ENCODE measurements around the gene COL20A1.

Gene COL20A1

GRCh38 chr20:63325021-63325471 lies 32.1 kb downstream of the COL20A1 start:
- Histone ChIP-seq H2AFZ (ENCODE audit: insufficient read depth, low read length, poor library complexity) (no peak overlapping the region), H3K4me3 (ENCODE audit: low read depth, low read length) (no peak overlapping the region), H3K4ac (ENCODE audit: low read depth, low read length) (no peak overlapping the region), H4K91ac (ENCODE audit: low read depth, low read length) (no peak overlapping the region), H2BK5ac (ENCODE audit: low read depth, low read length, poor library complexity) (no peak overlapping the region), H3K79me1 (ENCODE audit: low read length) (no peaks in the 10 kb centered on the region), H3K36me3 (ENCODE audit: control insufficient read depth in 1 of 2, insufficient read depth in 2 of 2, low read length in 2 of 2) (no peaks in the 10 kb centered on the region), H3K4me2 (ENCODE audit: low read length) (no peak overlapping the region), H3K23ac (ENCODE audit: low read length) (no peak overlapping the region), H3K27ac (ENCODE audit: low read depth, low read length) (no peak overlapping the region), H3K27me3 (ENCODE audit: insufficient read depth, low read length) (no peaks in the 10 kb centered on the region), H4K8ac (ENCODE audit: low read depth, low read length) (no peak overlapping the region), H3K9me3 (ENCODE audit: insufficient read depth, low read depth, low read length) (peaks cover 8% of the 10 kb centered on the region), H2BK120ac (ENCODE audit: insufficient read depth, low read length, poor library complexity) (no peak overlapping the region), H3K14ac (ENCODE audit: low read length) (no peak overlapping the region), H4K12ac (ENCODE audit: low read depth, low read length) (no peak overlapping the region), H3K18ac (ENCODE audit: low read length) (no peak overlapping the region), H3K79me2 (ENCODE audit: control insufficient read depth, insufficient read depth, low read length, poor library complexity) (no peaks in the 10 kb centered on the region), H2BK12ac (ENCODE audit: low read length) (no peak overlapping the region), H3K4me1 (ENCODE audit: control insufficient read depth in 1 of 2, insufficient read depth in 2 of 2, low read length in 2 of 2) (no peaks in the 10 kb centered on the region), H2AK5ac (ENCODE audit: low read length) (no peak overlapping the region), H3K9ac (ENCODE audit: low read length) (no peak overlapping the region)
- DNase-seq: no peak
- WGBS (ENCODE audit: extremely low coverage, insufficient coverage, insufficient read length): no CpG with 5 or more reads among the region's 10 CpGs

- Histone ChIP-seq H3K4me3 (ENCODE audit: low read depth, low read length) (no peak overlapping the region), H4K8ac (ENCODE audit: low read depth, low read length) (no peak overlapping the region), H3K9ac (ENCODE audit: low read length) (no peak overlapping the region), H3K79me1 (ENCODE audit: low read length) (no peaks in the 10 kb centered on the region), H3K9me3 (ENCODE audit: insufficient read depth, low read depth, low read length) (peaks cover 8% of the 10 kb centered on the region), H3K4me2 (ENCODE audit: low read length) (no peak overlapping the region), H3K27ac (ENCODE audit: low read depth, low read length) (no peak overlapping the region), H2BK12ac (ENCODE audit: low read length) (no peak overlapping the region), H4K91ac (ENCODE audit: low read depth, low read length) (no peak overlapping the region), H3K4ac (ENCODE audit: low read depth, low read length) (no peak overlapping the region), H2AK5ac (ENCODE audit: low read length) (no peak overlapping the region), H2AFZ (ENCODE audit: insufficient read depth, low read length, poor library complexity) (no peak overlapping the region), H3K27me3 (ENCODE audit: insufficient read depth, low read length) (no peaks in the 10 kb centered on the region), H2BK5ac (ENCODE audit: low read depth, low read length, poor library complexity) (no peak overlapping the region), H3K79me2 (ENCODE audit: control insufficient read depth, insufficient read depth, low read length, poor library complexity) (no peaks in the 10 kb centered on the region), H2BK120ac (ENCODE audit: insufficient read depth, low read length, poor library complexity) (no peak overlapping the region), H3K18ac (ENCODE audit: low read length) (no peak overlapping the region), H3K4me1 (ENCODE audit: control insufficient read depth in 1 of 2, insufficient read depth in 2 of 2, low read length in 2 of 2) (no peaks in the 10 kb centered on the region), H3K36me3 (ENCODE audit: control insufficient read depth in 1 of 2, insufficient read depth in 2 of 2, low read length in 2 of 2) (no peaks in the 10 kb centered on the region), H3K14ac (ENCODE audit: low read length) (no peak overlapping the region), H4K12ac (ENCODE audit: low read depth, low read length) (no peak overlapping the region), H3K23ac (ENCODE audit: low read length) (no peak overlapping the region)
- WGBS (ENCODE audit: extremely low coverage, insufficient coverage, insufficient read length): no CpG with 5 or more reads among the region's 8 CpGs
- DNase-seq: no peak
Observed at GRCh38 chr20:63325554-63326313, 32.7 kb downstream of the COL20A1 start.

DNA sequence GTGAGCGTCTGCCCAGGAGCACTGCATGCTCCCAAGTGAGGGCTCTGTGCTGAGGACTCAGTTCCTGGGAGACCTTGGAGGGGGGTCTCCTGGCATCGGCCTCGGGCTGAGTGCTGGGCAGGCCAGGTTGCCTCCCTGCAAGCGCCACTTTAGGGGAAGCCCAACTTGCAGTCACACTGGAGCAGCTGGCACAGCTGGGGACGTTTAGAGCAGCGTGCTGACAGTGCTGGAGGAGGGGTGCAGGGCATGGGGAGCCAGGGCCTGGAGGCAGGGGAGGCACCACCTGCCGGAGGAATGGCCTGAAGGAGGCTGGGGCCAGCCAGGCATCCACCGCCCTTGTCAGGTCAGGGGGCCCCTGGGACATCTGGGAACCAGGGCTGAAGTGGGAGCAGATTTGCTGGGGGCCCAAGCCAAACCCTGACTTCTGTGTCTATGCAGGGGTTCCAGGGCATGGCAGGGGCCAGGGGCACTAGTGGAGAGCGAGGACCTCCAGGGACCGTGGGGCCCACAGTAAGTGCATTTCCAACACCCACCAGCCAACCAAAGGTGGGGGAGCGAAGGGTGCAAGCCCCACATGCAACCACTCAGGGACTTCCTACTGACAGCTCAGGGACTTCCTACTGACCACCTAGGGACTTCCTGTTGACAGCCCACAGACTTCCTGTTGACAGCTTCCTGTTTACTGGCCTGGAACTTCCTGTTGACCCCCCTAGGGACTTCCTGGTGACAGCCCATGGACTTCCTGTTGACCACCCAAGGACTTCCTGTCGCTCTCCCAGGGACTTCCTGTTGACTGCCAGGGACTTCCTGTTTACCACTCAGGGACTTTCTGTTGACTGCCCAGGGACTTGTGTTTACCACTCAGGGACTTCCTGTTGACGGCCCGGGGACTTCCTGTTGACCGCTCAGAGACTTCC lies 33.6 kb downstream of the COL20A1 start:
- no peak overlapping the region for H4K91ac ChIP-seq (ENCODE audit: low read depth, low read length)
- DNase-seq: no peak
- peak overlapping the region; percentile 2 for H4K8ac ChIP-seq (ENCODE audit: low read depth, low read length)
- H3K36me3 ChIP-seq (ENCODE audit: control insufficient read depth in 1 of 2, insufficient read depth in 2 of 2, low read length in 2 of 2): no peaks in the 10 kb centered on the region
- H3K9ac ChIP-seq (ENCODE audit: low read length): no peak overlapping the region
- H3K27ac ChIP-seq (ENCODE audit: low read depth, low read length): no peak overlapping the region
- H3K4ac ChIP-seq (ENCODE audit: low read depth, low read length): no peak overlapping the region
- no peak overlapping the region for H2AK5ac ChIP-seq (ENCODE audit: low read length)
- no peak overlapping the region for H3K4me3 ChIP-seq (ENCODE audit: low read depth, low read length)
- H3K9me3 ChIP-seq (ENCODE audit: insufficient read depth, low read depth, low read length): peaks cover 8% of the 10 kb centered on the region
- no CpG with 5 or more reads among the region's 15 CpGs for WGBS (ENCODE audit: extremely low coverage, insufficient coverage, insufficient read length)
- no peak overlapping the region for H3K23ac ChIP-seq (ENCODE audit: low read length)
- no peaks in the 10 kb centered on the region for H3K4me1 ChIP-seq (ENCODE audit: control insufficient read depth in 1 of 2, insufficient read depth in 2 of 2, low read length in 2 of 2)
- no peak overlapping the region for H2BK120ac ChIP-seq (ENCODE audit: insufficient read depth, low read length, poor library complexity)
- H3K79me1 ChIP-seq (ENCODE audit: low read length): no peaks in the 10 kb centered on the region
- H2BK5ac ChIP-seq (ENCODE audit: low read depth, low read length, poor library complexity): no peak overlapping the region
- H3K27me3 ChIP-seq (ENCODE audit: insufficient read depth, low read length): no peaks in the 10 kb centered on the region
- no peaks in the 10 kb centered on the region for H3K79me2 ChIP-seq (ENCODE audit: control insufficient read depth, insufficient read depth, low read length, poor library complexity)
- no peak overlapping the region for H3K14ac ChIP-seq (ENCODE audit: low read length)
- H3K18ac ChIP-seq (ENCODE audit: low read length): no peak overlapping the region
- H2BK12ac ChIP-seq (ENCODE audit: low read length): no peak overlapping the region
- H3K4me2 ChIP-seq (ENCODE audit: low read length): no peak overlapping the region
- peak overlapping the region; percentile 40 for H4K12ac ChIP-seq (ENCODE audit: low read depth, low read length)
- H2AFZ ChIP-seq (ENCODE audit: insufficient read depth, low read length, poor library complexity): no peak overlapping the region

GRCh38 chr20:63327231-63327745 lies 34.3 kb downstream of the COL20A1 start:
- Histone ChIP-seq H3K18ac (ENCODE audit: low read length) (no peak overlapping the region), H2AFZ (ENCODE audit: insufficient read depth, low read length, poor library complexity) (no peak overlapping the region), H4K91ac (ENCODE audit: low read depth, low read length) (no peak overlapping the region), H3K4me3 (ENCODE audit: low read depth, low read length) (no peak overlapping the region), H3K79me1 (ENCODE audit: low read length) (no peaks in the 10 kb centered on the region), H3K79me2 (ENCODE audit: control insufficient read depth, insufficient read depth, low read length, poor library complexity) (no peaks in the 10 kb centered on the region), H3K36me3 (ENCODE audit: control insufficient read depth in 1 of 2, insufficient read depth in 2 of 2, low read length in 2 of 2) (no peaks in the 10 kb centered on the region), H2AK5ac (ENCODE audit: low read length) (no peak overlapping the region), H3K4me2 (ENCODE audit: low read length) (no peak overlapping the region), H3K14ac (ENCODE audit: low read length) (no peak overlapping the region), H4K8ac (ENCODE audit: low read depth, low read length) (peak overlapping the region; percentile 2), H2BK120ac (ENCODE audit: insufficient read depth, low read length, poor library complexity) (no peak overlapping the region), H2BK12ac (ENCODE audit: low read length) (no peak overlapping the region), H3K23ac (ENCODE audit: low read length) (no peak overlapping the region), H3K9me3 (ENCODE audit: insufficient read depth, low read depth, low read length) (peaks cover 13% of the 10 kb centered on the region), H3K27ac (ENCODE audit: low read depth, low read length) (no peak overlapping the region), H3K4me1 (ENCODE audit: control insufficient read depth in 1 of 2, insufficient read depth in 2 of 2, low read length in 2 of 2) (no peaks in the 10 kb centered on the region), H3K4ac (ENCODE audit: low read depth, low read length) (no peak overlapping the region), H4K12ac (ENCODE audit: low read depth, low read length) (no peak overlapping the region), H3K9ac (ENCODE audit: low read length) (no peak overlapping the region), H2BK5ac (ENCODE audit: low read depth, low read length, poor library complexity) (no peak overlapping the region), H3K27me3 (ENCODE audit: insufficient read depth, low read length) (no peaks in the 10 kb centered on the region)
- DNase-seq: no peak
- no CpG with 5 or more reads among the region's 8 CpGs for WGBS (ENCODE audit: extremely low coverage, insufficient coverage, insufficient read length)

All from trophoblast cell (in vitro differentiated cells and primary cell).